CD4-positive, alpha-beta T cell (primary cell): ENCODE results near the gene JAZF1. TPM values are rescaled to one million over a fixed set of nuclear protein-coding genes. Genes with fewer than 3 reads are reported as not detected.

Experiments used
- ATAC-seq: fragments of 200-7000 bp; cut with Tn5 transposase; one replicate; pipeline ENCODE4 v1.10.0; 2022; ENCODE audit warnings: mild to moderate bottlenecking; ENCODE audit not compliant: poor library complexity
- CTCF ChIA-PET: fragments of 350-600 bp; sonication (Branson Sonifier 250); formaldehyde crosslinking; loops from one replicate; lab custom pipeline; 2021; ENCODE audit warnings: antibody characterized with exemption, inconsistent platforms; lab: Charles Lee
- POLR2A ChIA-PET: fragments of 350-600 bp; sonication (Branson Sonifier 250); formaldehyde crosslinking; loops from one replicate; lab custom pipeline; 2021; ENCODE audit warnings: antibody characterized with exemption, inconsistent platforms; lab: Charles Lee
- DNase-seq, 14 experiments: peaks; one replicate each; pipeline ENCODE4 v3.0.0-alpha.2; 2013 to 2020; ENCODE audit warnings: mixed read lengths in 2 of 14
- H3K27ac ChIP-seq, 2 donors: one replicate each; pipeline versions ENCODE4 v1.5.1 to v1.7.0; 2013; ENCODE audit warnings: low read length in 2 of 2, low read depth in 1 of 2, mild to moderate bottlenecking in 1 of 2
- H3K27me3 ChIP-seq, 2 experiments: 1 replicate in 1 of 2; 2 replicates in 1 of 2; pipeline versions ENCODE4 v1.6.1 to v1.7.0; 2013; ENCODE audit warnings: low read length in 2 of 2, control low read depth in 1 of 2, mild to moderate bottlenecking in 1 of 2, moderate library complexity in 1 of 2; ENCODE audit not compliant: insufficient read depth in 2 of 2, control insufficient read depth in 1 of 2
- H3K36me3 ChIP-seq: one replicate; pipeline ENCODE4 v1.6.1; 2013; ENCODE audit warnings: low read length, control low read depth; ENCODE audit not compliant: insufficient read depth
- H3K4me1 ChIP-seq: one replicate; pipeline ENCODE4 v1.6.1; 2013; ENCODE audit warnings: low read length, control low read depth; ENCODE audit not compliant: insufficient read depth
- H3K4me3 ChIP-seq: one replicate; pipeline ENCODE4 v1.5.1; 2013; ENCODE audit warnings: mild to moderate bottlenecking, low read length, moderate library complexity
- H3K9me3 ChIP-seq, 2 experiments: 1 replicate in 1 of 2; 2 replicates in 1 of 2; pipeline versions ENCODE4 v1.6.1 to v1.7.0; 2013; ENCODE audit warnings: low read length in 2 of 2, mild to moderate bottlenecking in 2 of 2, control low read depth in 1 of 2, moderate library complexity in 1 of 2; ENCODE audit not compliant: control insufficient read depth in 1 of 2, insufficient read depth in 1 of 2
- H3K27ac Mint-ChIP-seq: one replicate; pipeline ENCODE4 v1.8.0; 2020; ENCODE audit warnings: mixed read lengths
- H3K27me3 Mint-ChIP-seq: one replicate; pipeline ENCODE4 v1.8.0; 2021; ENCODE audit warnings: mixed read lengths
- H3K36me3 Mint-ChIP-seq: one replicate; pipeline ENCODE4 v1.8.0; 2021; ENCODE audit warnings: low read depth, mixed read lengths
- H3K4me1 Mint-ChIP-seq: one replicate; pipeline ENCODE4 v1.8.0; 2021; ENCODE audit warnings: low read depth, mixed read lengths
- H3K4me3 Mint-ChIP-seq: one replicate; pipeline ENCODE4 v1.8.0; 2020; ENCODE audit warnings: mild to moderate bottlenecking, mixed read lengths
- H3K9me3 Mint-ChIP-seq: one replicate; pipeline ENCODE4 v1.8.0; 2020; ENCODE audit warnings: mixed read lengths
- intact Hi-C, 2 experiments: fragments of 100-400 bp; cut with DNase I in 1 of 2; cut with micrococcal nuclease in 1 of 2; formaldehyde crosslinking; loops; one replicate each; pipeline versions ENCODE4 v1.15.1 to v1.9.0; 2023 to 2025; cut with DNase I, micrococcal nuclease
- total RNA-seq, 174 experiments: library from RNA in 2 of 174; stranded (reverse) in 2 of 174; gene quantifications; one replicate each; pipeline ENCODE4 v1.2.3 and lab custom pipeline; 2021 to 2026
- TF ChIP-seq, protein P1 (sequence below): fragments of 200-600 bp; IDR thresholded peaks from one replicate; pipeline ENCODE4 v1.8.0; 2022; ENCODE audit warnings: antibody characterized with exemption, mild to moderate bottlenecking

Gene JAZF1
- total RNA-seq, 2 experiments from 2014 or later: 9.9 to 11.1 TPM

DNA sequence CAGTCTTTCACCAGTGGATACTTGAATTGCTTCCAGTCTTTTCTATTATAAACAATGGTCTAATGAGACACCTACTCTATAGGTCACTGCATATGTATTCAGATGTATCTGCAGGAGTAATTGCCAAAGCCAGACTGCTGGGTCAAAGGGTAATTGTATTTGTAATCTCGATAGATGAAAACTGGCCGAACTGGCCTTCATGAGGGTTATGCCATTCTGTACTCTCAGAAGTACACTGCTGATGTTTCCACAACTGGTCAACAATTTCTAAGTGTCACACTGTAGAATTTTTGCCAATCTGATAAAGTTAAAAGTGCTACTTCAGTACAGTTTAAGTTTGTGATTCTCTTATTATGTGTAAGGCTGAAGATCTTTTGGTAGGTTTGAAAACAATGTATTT is 64.6 kb downstream of the JAZF1 start:
- intact Hi-C loops: no loop called here
- DNase-seq (no peak), ATAC-seq (no peak)
- H3K9me3 Mint-ChIP-seq: no peaks in the 10 kb centered on the region
- H3K36me3 Mint-ChIP-seq: no peaks in the 10 kb centered on the region
- no peaks in the 10 kb centered on the region for H3K27me3 ChIP-seq
- POLR2A ChIA-PET: no interaction called here
- TF ChIP-seq, protein P1, sequence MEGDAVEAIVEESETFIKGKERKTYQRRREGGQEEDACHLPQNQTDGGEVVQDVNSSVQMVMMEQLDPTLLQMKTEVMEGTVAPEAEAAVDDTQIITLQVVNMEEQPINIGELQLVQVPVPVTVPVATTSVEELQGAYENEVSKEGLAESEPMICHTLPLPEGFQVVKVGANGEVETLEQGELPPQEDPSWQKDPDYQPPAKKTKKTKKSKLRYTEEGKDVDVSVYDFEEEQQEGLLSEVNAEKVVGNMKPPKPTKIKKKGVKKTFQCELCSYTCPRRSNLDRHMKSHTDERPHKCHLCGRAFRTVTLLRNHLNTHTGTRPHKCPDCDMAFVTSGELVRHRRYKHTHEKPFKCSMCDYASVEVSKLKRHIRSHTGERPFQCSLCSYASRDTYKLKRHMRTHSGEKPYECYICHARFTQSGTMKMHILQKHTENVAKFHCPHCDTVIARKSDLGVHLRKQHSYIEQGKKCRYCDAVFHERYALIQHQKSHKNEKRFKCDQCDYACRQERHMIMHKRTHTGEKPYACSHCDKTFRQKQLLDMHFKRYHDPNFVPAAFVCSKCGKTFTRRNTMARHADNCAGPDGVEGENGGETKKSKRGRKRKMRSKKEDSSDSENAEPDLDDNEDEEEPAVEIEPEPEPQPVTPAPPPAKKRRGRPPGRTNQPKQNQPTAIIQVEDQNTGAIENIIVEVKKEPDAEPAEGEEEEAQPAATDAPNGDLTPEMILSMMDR: no peak
- no peak overlapping the region for H3K27ac ChIP-seq
- CTCF ChIA-PET: no interaction called here
- no peak overlapping the region for H3K27ac Mint-ChIP-seq
- H3K4me3 Mint-ChIP-seq: no peak overlapping the region
- no peaks in the 10 kb centered on the region for H3K27me3 Mint-ChIP-seq
- H3K4me1 Mint-ChIP-seq: peaks cover 19% of the 10 kb centered on the region
- peaks cover 23% of the 10 kb centered on the region for H3K4me1 ChIP-seq
- no peaks in the 10 kb centered on the region for H3K9me3 ChIP-seq
- H3K36me3 ChIP-seq: no peaks in the 10 kb centered on the region
- H3K4me3 ChIP-seq: no peak overlapping the region

DNA sequence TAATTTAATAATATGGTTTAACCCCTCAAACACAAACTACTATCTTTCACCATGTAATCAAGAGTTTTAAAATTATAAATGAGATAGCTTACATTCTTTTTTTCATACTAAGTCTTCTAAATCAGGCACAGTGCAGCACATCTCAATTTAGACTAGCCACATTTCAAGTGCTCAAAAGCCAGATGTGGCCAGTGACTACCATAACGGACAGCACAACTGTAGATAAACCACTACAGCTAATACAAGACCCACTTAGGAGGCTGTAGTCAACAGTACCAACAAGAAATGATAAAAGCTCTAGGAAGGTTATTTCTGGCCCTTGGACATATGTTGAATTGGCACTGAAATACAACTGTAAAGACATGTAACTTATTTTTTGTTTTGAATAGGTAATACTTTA is 65.3 kb downstream of the JAZF1 start:
- no peaks in the 10 kb centered on the region for H3K36me3 Mint-ChIP-seq
- CTCF ChIA-PET: no interaction called here
- H3K27me3 Mint-ChIP-seq: no peaks in the 10 kb centered on the region
- peaks cover 16% of the 10 kb centered on the region for H3K4me1 ChIP-seq
- no peaks in the 10 kb centered on the region for H3K9me3 ChIP-seq
- intact Hi-C loops: no loop called here
- no peaks in the 10 kb centered on the region for H3K36me3 ChIP-seq
- no peak overlapping the region for H3K4me3 ChIP-seq
- POLR2A ChIA-PET: no interaction called here
- no peak overlapping the region for H3K27ac ChIP-seq
- no peaks in the 10 kb centered on the region for H3K27me3 ChIP-seq
- TF ChIP-seq, protein P1: no peak
- H3K4me1 Mint-ChIP-seq: peaks cover 12% of the 10 kb centered on the region
- no peak for ATAC-seq
- no peaks in the 10 kb centered on the region for H3K9me3 Mint-ChIP-seq
- no peak overlapping the region for H3K27ac Mint-ChIP-seq
- H3K4me3 Mint-ChIP-seq: no peak overlapping the region
- DNase-seq: no peak

DNA sequence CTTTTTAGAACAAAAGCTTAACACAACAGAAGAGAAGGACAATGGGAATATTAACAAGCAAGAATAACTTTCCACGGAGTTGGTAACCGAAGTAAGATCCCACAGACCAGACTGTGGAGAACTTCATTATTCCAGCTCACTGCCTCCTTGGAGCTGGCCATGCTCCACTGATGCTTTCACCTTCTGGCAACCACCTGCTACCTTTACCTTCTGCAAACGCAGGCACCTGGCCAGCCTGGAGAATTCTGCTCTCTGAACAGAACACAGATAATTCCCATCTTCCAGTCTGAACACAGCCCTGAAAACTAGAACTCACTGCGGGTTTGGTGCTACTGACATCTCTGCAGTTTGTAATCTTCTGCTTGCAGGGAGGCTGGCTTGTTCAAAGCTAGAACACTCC is 66.5 kb downstream of the JAZF1 start:
- ChIA-PET CTCF (no interaction called here), POLR2A (interaction anchor here (0.6 kb wide), 1 partner anchor 1909 kb away, joined by 4 read pairs; no protein-coding TSS in a partner anchor)
- Mint-ChIP-seq H3K36me3 (no peaks in the 10 kb centered on the region), H3K27me3 (no peaks in the 10 kb centered on the region), H3K4me1 (no peaks in the 10 kb centered on the region), H3K4me3 (no peak overlapping the region), H3K9me3 (no peaks in the 10 kb centered on the region), H3K27ac (no peak overlapping the region)
- intact Hi-C loops: no loop called here
- H3K27ac ChIP-seq: no peak overlapping the region
- H3K27me3 ChIP-seq: no peaks in the 10 kb centered on the region
- H3K36me3 ChIP-seq: no peaks in the 10 kb centered on the region
- peaks cover 6% of the 10 kb centered on the region for H3K4me1 ChIP-seq
- no peak overlapping the region for H3K4me3 ChIP-seq
- no peak for ATAC-seq
- no peaks in the 10 kb centered on the region for H3K9me3 ChIP-seq
- no peak for DNase-seq
- TF ChIP-seq, protein P1: no peak
